GM13976 (cell line): Measurements from ENCODE around the gene SCAMP1.

Experiments
- DNase-seq: peaks from one replicate; pipeline ENCODE4 v3.0.0; 2012; ENCODE audit warnings: low spot score
- CTCF ChIP-seq: IDR thresholded peaks from 2 replicates; pipeline ENCODE4 v1.5.1; 2012; ENCODE audit warnings: borderline replicate concordance, mild to moderate bottlenecking; ENCODE audit not compliant: insufficient read depth; ENCODE audit errors: extremely low read depth, missing control alignments, control extremely low read depth
- in situ Hi-C: fragments of 300-500 bp; cut with MboI; formaldehyde crosslinking; loops from one replicate; pipeline ENCODE4 v1.12.0; 2022; ENCODE audit warnings: low sequenced_read_pairs, mixed read lengths, inconsistent platforms; ENCODE audit not compliant: unreplicated experiment

The SCAMP1 gene

GRCh38 chr5:78360674-78360923 lies 182 bp downstream of the SCAMP1 start:
- no peak for DNase-seq
- TF ChIP-seq CTCF, result no peak
- in situ Hi-C loops, result no loop called here

GRCh38 chr5:78360924-78361630 lies 660 bp downstream of the SCAMP1 start:
- in situ Hi-C loops, result no loop called here
- no peak for TF ChIP-seq CTCF

GRCh38 chr5:78361631-78361993 lies 1.2 kb downstream of the SCAMP1 start:
- in situ Hi-C loops, result no loop called here
- no peak for TF ChIP-seq CTCF
- no peak for DNase-seq

More at GRCh38 chr5:78360924-78361630, 660 bp downstream of the SCAMP1 start:
- DNase-seq, result peak; percentile 64

GRCh38 chr5:78362220-78362619 lies 1.8 kb downstream of the SCAMP1 start:
- no peak for TF ChIP-seq CTCF
- in situ Hi-C loops, result no loop called here
- no peak for DNase-seq

GRCh38 chr5:78364005-78364404 lies 3.6 kb downstream of the SCAMP1 start:
- no peak for TF ChIP-seq CTCF
- in situ Hi-C loops, result no loop called here
- no peak for DNase-seq

- TF ChIP-seq CTCF, result no peak
- no peak for DNase-seq
- in situ Hi-C loops, result no loop called here
Observed at GRCh38 chr5:78367318-78367991, 7.0 kb downstream of the SCAMP1 start.
